HT-29 (cell line): ENCODE results near the gene YBX1. TPM values are rescaled to one million over a fixed set of nuclear protein-coding genes. Genes with fewer than 3 reads are reported as not detected.
A peak's percentile ranks its signal among the peaks of the same experiment; 100 is the strongest.
"Not testable (repeated sequence)": the region's sequence is repeated elsewhere in the genome, so short reads cannot be mapped to it uniquely, and the experiment has no call there.

Source experiments
- DNase-seq: peaks from one replicate; pipeline ENCODE4 v3.0.0-alpha.2; 2015; ENCODE audit warnings: low spot score
- total RNA-seq: library from RNA; depleted of rRNA; stranded (reverse); fragments of >200 nt; shearing (Covaris generic); gene quantifications from 2 replicates; pipeline ENCODE4 v1.2.3, GENCODE V29; 2014

YBX1 gene
- total RNA-seq, 1 experiment from 2014 or later, result 900 TPM

- DNase-seq, result no peak
Observed at GRCh38 chr1:42689912-42690311, 7.7 kb downstream of the YBX1 start.

GRCh38 chr1:42690477-42691156 is 8.4 kb downstream of the YBX1 start:
- DNase-seq, result no peak

- DNase-seq, result no peak
Observed at GRCh38 chr1:42691157-42691498, 8.9 kb downstream of the YBX1 start.

- peak; percentile 92 for DNase-seq
Observed at GRCh38 chr1:42692461-42692860, 10.2 kb downstream of the YBX1 start.

- no peak for DNase-seq
Observed at GRCh38 chr1:42692911-42693310, 10.7 kb downstream of the YBX1 start.

- DNase-seq, result no peak
Observed at GRCh38 chr1:42698081-42698813, 16.0 kb downstream of the YBX1 start.

GRCh38 chr1:42700006-42700405 is 17.8 kb downstream of the YBX1 start:
- no peak for DNase-seq

- no peak for DNase-seq
Observed at GRCh38 chr1:42703888-42704464, 21.8 kb downstream of the YBX1 start.

- DNase-seq, result not testable (repeated sequence)
Observed at GRCh38 chr1:42712808-42713207, 30.6 kb downstream of the YBX1 start.

GRCh38 chr1:42713293-42713692 is 31.1 kb downstream of the YBX1 start:
- no peak for DNase-seq

GRCh38 chr1:42714441-42714840 is 32.2 kb downstream of the YBX1 start:
- DNase-seq, result not testable (repeated sequence)

GRCh38 chr1:42720868-42721267 is 38.6 kb downstream of the YBX1 start:
- peak; percentile 25 for DNase-seq

- DNase-seq, result no peak
Observed at GRCh38 chr1:42721926-42722325, 39.7 kb downstream of the YBX1 start.

GRCh38 chr1:42722403-42722802 is 40.2 kb downstream of the YBX1 start:
- not testable (repeated sequence) for DNase-seq

- DNase-seq, result no peak
Observed at GRCh38 chr1:42723511-42723910, 41.3 kb downstream of the YBX1 start.

GRCh38 chr1:42725820-42726219 is 43.6 kb downstream of the YBX1 start:
- DNase-seq, result not testable (repeated sequence)

GRCh38 chr1:42730002-42730401 is 47.8 kb downstream of the YBX1 start:
- no peak for DNase-seq

- DNase-seq, result peak; percentile 40
Observed at GRCh38 chr1:42730988-42731387, 48.8 kb downstream of the YBX1 start.

- DNase-seq, result no peak
Observed at GRCh38 chr1:42731585-42731984, 49.4 kb downstream of the YBX1 start.

GRCh38 chr1:42732126-42732680 is 50.0 kb downstream of the YBX1 start:
- no peak for DNase-seq

- DNase-seq, result no peak
Observed at GRCh38 chr1:42733415-42734200, 51.4 kb downstream of the YBX1 start.
